Esophagus muscularis mucosa (tissue), 4 donors: Measurements from ENCODE around the gene TMEM50B.

Experiments
- EP300 ChIP-seq: sonication (generic); formaldehyde crosslinking; IDR thresholded peaks from one replicate; pipeline ENCODE4 v1.6.1; 2017; ENCODE audit warnings: antibody characterized with exemption
- POLR2A ChIP-seq: fragments of 450-650 bp; IDR thresholded peaks from one replicate; pipeline ENCODE4 v1.6.1; 2017; ENCODE audit warnings: antibody characterized with exemption, moderate library complexity, mild to moderate bottlenecking, low read depth
- POLR2AphosphoS5 ChIP-seq, 2 donors: sonication (generic); formaldehyde crosslinking; IDR thresholded peaks; one replicate each; pipeline ENCODE4 v1.6.1; 2017; ENCODE audit warnings: antibody characterized with exemption in 2 of 2
- TF ChIP-seq, protein P1 (sequence below), 3 experiments: fragments of 200-600 bp in 2 of 3; fragments of 450-650 bp in 1 of 3; sonication (generic) in 2 of 3; IDR thresholded peaks; one replicate each; pipeline ENCODE4 v1.5.1; 2017 to 2019; ENCODE audit warnings: antibody characterized with exemption in 3 of 3, mild to moderate bottlenecking in 2 of 3, moderate library complexity in 1 of 3

DNA sequence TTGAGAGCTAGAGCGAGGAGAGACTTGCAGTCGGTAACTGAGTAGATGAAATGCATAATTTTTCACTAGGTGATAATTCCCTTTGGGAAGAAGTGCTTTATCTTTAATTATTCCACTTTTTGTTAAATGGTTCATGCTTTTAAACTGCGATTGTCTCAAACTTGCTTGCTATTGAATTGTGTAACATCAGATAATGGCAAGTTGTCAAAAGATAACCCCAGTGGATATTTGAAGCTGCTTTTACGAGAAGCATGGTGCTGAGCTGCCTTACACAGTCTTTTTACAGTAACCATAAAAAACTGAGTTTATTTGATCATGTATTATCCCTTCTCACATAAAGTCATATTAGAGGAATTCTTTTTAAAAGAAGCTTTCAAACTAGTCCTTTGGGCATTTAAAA, 30.2 kb downstream of the TMEM50B start:
- TF ChIP-seq, protein P1, sequence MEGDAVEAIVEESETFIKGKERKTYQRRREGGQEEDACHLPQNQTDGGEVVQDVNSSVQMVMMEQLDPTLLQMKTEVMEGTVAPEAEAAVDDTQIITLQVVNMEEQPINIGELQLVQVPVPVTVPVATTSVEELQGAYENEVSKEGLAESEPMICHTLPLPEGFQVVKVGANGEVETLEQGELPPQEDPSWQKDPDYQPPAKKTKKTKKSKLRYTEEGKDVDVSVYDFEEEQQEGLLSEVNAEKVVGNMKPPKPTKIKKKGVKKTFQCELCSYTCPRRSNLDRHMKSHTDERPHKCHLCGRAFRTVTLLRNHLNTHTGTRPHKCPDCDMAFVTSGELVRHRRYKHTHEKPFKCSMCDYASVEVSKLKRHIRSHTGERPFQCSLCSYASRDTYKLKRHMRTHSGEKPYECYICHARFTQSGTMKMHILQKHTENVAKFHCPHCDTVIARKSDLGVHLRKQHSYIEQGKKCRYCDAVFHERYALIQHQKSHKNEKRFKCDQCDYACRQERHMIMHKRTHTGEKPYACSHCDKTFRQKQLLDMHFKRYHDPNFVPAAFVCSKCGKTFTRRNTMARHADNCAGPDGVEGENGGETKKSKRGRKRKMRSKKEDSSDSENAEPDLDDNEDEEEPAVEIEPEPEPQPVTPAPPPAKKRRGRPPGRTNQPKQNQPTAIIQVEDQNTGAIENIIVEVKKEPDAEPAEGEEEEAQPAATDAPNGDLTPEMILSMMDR (IDR thresholded peaks at IDR 0.05): no peak
- TF ChIP-seq EP300: no peak
- no peak for TF ChIP-seq POLR2AphosphoS5 (IDR thresholded peaks at IDR 0.05)
- no peak for TF ChIP-seq POLR2A
